ENCODE data around the gene PRDX5.

Gene PRDX5

GRCh38 chr11:64361659-64362058 is 43.7 kb downstream of the PRDX5 start:
- ATAC-seq = no peak

GRCh38 chr11:64362339-64362738 is 44.4 kb downstream of the PRDX5 start:
- ATAC-seq = no peak
- no peak for TF ChIP-seq ZFP3 (CRISPR knock-in tag; IDR thresholded peaks at IDR 0.05)
- no peak for TF ChIP-seq ARNTL (CRISPR knock-in tag; IDR thresholded peaks at IDR 0.05; ENCODE audit: borderline replicate concordance, low read depth)
- no peak for TF ChIP-seq ZNF70 (CRISPR knock-in tag; IDR thresholded peaks at IDR 0.05)
- TF ChIP-seq ZC3H10 (CRISPR knock-in tag; IDR thresholded peaks at IDR 0.05) = no peak
- TF ChIP-seq ESRRG (CRISPR knock-in tag; IDR thresholded peaks at IDR 0.05) = no peak
- TF ChIP-seq TOX (CRISPR knock-in tag; IDR thresholded peaks at IDR 0.05; ENCODE audit: borderline replicate concordance) = no peak
- no peak for TF ChIP-seq ZNF8 (CRISPR knock-in tag; IDR thresholded peaks at IDR 0.05)
- TF ChIP-seq CSRNP3 (CRISPR knock-in tag; IDR thresholded peaks at IDR 0.05) = no peak
- TF ChIP-seq PPARA (CRISPR knock-in tag; IDR thresholded peaks at IDR 0.05; ENCODE audit: borderline replicate concordance) = no peak
- TF ChIP-seq ISL1 (CRISPR knock-in tag; IDR thresholded peaks at IDR 0.05) = no peak

More at GRCh38 chr11:64361659-64362058, 43.7 kb downstream of the PRDX5 start:
- no peak for TF ChIP-seq ESRRG (CRISPR knock-in tag; IDR thresholded peaks at IDR 0.05)
- TF ChIP-seq OSR1 (CRISPR knock-in tag; IDR thresholded peaks at IDR 0.05) = no peak
- TF ChIP-seq ISL1 (CRISPR knock-in tag; IDR thresholded peaks at IDR 0.05) = no peak
- no peak for TF ChIP-seq TSHZ2 (CRISPR knock-in tag; IDR thresholded peaks at IDR 0.05)
- no peak for TF ChIP-seq TOX (CRISPR knock-in tag; IDR thresholded peaks at IDR 0.05; ENCODE audit: borderline replicate concordance)
- no peak for TF ChIP-seq CSDC2 (CRISPR knock-in tag; IDR thresholded peaks at IDR 0.05)
- no peak for TF ChIP-seq PPARA (CRISPR knock-in tag; IDR thresholded peaks at IDR 0.05; ENCODE audit: borderline replicate concordance)
- TF ChIP-seq ZNF565 (CRISPR knock-in tag; conservative IDR thresholded peaks at IDR 0.05; ENCODE audit: low read depth) = no peak
- no peak for TF ChIP-seq ZNF8 (CRISPR knock-in tag; IDR thresholded peaks at IDR 0.05)
- TF ChIP-seq ZFP3 (CRISPR knock-in tag; IDR thresholded peaks at IDR 0.05) = no peak
- no peak for TF ChIP-seq PATZ1 (CRISPR knock-in tag; IDR thresholded peaks at IDR 0.05; ENCODE audit: borderline replicate concordance)
- TF ChIP-seq RARB (CRISPR knock-in tag; IDR thresholded peaks at IDR 0.05) = no peak
- TF ChIP-seq CSRNP3 (CRISPR knock-in tag; IDR thresholded peaks at IDR 0.05) = no peak
- no peak for TF ChIP-seq GLIS3 (CRISPR knock-in tag; IDR thresholded peaks at IDR 0.05)
- TF ChIP-seq BACH2 (CRISPR knock-in tag; IDR thresholded peaks at IDR 0.05; ENCODE audit: borderline replicate concordance) = no peak
- no peak for TF ChIP-seq POU6F1 (CRISPR knock-in tag; IDR thresholded peaks at IDR 0.05; ENCODE audit: borderline replicate concordance, low read depth)
- no peak for TF ChIP-seq ZNF70 (CRISPR knock-in tag; IDR thresholded peaks at IDR 0.05)
- no peak for TF ChIP-seq CREB5 (CRISPR knock-in tag; IDR thresholded peaks at IDR 0.05; ENCODE audit: low read depth)
- TF ChIP-seq ARNTL (CRISPR knock-in tag; IDR thresholded peaks at IDR 0.05; ENCODE audit: borderline replicate concordance, low read depth) = no peak
- no peak for TF ChIP-seq SNAI2 (CRISPR knock-in tag; IDR thresholded peaks at IDR 0.05)

Data from SK-N-SH treated with all-trans-retinoic acid at 6 μM for 48 hours (cell line).